Fibroblast of skin of back (primary cell): ENCODE measurements around the gene HAO1. TPM values are rescaled to one million over a fixed set of nuclear protein-coding genes. Genes with fewer than 3 reads are reported as not detected.
"Not testable (repeated sequence)": the region's sequence is repeated elsewhere in the genome, so short reads cannot be mapped to it uniquely, and the experiment has no call there.

Source experiments
- DNase-seq: peaks from one replicate; pipeline ENCODE4 v3.0.0-alpha.2; 2013
- polyA plus RNA-seq, 2 experiments: library from polyadenylated mRNA; unstranded; fragments of 120-200 nt; gene quantifications; one replicate each; pipeline ENCODE4 v1.2.1, GENCODE V29; 2013; ENCODE audit not compliant: insufficient read length in 2 of 2

HAO1 gene
- not detected for polyA plus RNA-seq (2013, experiment 1 of 2; ENCODE audit: insufficient read length)
- polyA plus RNA-seq (2013, experiment 2 of 2; ENCODE audit: insufficient read length), result not detected

DNA sequence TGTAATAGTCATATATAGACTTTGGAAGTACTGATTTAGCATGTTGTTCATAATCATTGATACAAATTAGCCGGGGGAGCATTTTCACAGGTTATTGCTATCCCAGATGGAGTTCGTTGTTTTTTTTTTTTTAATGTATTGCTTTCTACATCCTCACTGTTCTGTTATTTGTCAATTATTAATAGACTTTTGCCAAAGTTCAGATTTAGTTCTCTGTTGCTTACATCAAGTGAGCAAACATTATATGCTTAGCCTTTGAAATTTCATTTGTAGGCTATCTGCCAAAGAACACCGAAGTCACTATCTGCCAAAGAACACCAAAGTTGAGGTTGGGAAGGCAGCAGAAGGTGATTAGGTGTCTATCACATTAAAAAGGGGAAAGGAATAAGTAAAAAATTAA, at the start of gene HAO1:
Gene HAO1, minus strand, starts transcription at position 118 of the 400 bp plus-strand sequence. Its CDS starts 36 bp downstream, at position 82.
- DNase-seq, result no peak

DNA sequence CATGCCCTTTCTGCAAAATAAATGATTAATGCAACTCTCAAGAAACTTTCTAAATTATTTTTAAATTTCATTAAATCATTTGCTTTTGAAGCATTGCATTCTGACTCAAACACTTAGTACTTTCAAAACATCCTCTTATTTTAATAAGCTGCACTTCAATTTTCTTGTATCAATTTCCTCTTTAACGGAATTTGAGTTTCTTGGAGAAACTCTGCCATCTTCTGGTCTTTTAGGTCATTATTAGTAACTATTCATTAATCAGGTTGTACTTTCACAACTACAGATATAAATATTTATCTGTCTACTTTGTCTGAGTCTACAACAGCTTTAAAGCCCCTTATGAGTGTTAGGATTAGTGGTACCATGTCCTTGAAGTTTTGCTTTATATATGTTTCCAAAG, 49.1 kb upstream of the HAO1 start:
- DNase-seq, result no peak

DNA sequence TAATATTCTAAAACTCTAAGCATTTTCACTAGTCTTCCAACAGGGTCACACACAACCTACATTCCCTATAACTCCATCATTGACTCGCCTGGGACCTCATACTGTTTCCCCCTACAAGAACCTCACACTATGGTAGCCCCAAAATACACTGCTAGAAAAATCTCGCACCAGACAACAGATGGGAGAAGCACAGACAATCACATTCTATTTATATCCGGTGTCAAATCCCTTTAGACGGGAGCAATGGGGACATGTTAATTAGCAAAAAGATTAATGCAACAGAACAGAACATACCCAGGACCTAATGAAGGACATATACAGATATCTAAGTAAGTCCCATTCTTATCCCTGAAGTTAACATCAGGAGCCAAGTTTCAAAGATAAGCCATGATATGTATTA, 45.7 kb upstream of the HAO1 start:
- no peak for DNase-seq

DNA sequence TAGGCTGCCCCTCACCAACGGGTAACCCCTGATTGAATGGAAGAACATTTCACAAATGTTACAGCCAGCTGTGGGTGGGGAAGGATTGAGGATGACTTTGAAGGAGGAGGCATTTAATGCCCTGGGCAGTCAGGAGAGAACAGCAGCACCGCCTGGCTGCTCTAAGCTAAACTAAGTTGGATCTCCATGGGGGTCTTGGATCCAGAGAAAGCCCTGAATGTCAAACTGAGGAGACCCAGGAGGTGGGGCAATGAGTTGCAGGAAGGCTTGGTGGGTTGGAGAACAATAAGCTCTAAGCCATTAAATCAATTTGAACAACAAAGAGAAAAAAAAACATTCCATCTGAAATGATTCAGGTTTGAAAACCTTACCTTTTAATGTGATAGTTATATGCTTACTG, 43.9 kb upstream of the HAO1 start:
- DNase-seq, result no peak

DNA sequence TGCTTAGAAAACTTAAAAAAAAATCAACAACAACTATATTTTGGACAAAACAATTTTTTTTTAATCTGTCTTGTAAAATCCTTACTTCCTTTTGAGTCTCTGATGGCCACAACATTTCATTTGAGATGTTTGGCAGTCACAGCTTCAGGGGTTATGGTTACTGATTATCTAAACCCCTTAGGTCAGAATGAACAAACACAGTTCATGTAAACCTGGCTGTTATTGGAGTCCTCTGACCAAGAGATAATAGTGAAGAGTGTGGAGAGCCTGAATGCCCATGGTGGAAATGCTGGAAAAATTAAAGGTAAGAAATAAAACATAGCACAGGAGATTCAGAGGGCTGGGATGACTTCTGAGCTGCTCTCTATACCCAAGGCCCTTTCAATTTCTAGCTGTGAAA, 41.1 kb upstream of the HAO1 start:
- DNase-seq, result no peak

DNA sequence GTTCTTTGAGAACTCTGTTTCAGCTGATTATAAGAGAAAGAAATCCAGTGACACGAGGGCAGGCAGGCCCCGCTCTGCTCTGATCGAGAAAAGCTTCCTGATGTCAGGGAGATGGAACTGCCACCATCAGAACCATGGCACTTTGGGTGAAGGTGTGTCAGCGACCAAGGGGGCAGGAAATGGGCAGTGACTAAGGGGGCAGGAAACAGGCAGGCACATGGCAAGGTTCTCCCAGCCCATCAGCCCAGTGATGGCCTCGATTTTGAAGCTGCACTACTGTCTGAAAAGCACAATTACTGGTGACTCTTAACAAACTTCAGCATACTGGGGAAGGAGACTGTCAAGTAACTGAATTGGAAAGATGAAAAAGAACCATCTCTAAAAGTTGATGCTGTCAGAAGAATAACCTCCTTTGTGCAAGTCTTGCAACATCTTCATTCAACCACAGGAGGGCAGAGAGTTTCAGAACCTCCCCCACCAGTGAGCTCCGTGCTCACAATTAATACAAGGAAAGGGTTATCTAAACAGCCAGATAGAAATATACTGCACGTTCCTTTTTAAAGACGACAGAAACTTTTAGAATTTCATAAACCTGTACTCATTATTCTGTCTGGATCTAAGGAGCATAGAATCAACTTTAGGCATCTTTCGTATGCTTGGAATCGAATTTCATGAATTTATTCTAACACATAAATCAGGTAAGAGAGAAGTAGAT, 40.2 kb upstream of the HAO1 start:
- peak; percentile 37 for DNase-seq

DNA sequence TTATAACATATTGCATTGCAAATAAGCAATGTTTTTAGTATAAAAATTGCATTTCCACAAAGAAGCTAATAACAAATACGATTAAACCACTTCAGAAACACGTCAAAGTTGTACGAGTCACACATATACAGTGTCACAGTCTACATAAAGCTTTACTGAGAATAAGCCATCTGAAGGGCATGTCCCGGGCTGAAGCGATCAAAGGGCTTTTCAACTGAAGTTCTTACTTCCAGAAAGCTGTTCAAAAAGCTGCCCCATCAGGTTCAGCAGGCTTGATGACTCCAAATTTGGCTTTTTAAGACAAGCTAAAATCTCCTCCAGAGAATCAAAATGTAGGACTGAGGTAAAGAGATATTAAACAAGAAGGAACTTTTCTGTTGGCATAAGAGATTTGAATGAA, 37.5 kb upstream of the HAO1 start:
- DNase-seq, result no peak

DNA sequence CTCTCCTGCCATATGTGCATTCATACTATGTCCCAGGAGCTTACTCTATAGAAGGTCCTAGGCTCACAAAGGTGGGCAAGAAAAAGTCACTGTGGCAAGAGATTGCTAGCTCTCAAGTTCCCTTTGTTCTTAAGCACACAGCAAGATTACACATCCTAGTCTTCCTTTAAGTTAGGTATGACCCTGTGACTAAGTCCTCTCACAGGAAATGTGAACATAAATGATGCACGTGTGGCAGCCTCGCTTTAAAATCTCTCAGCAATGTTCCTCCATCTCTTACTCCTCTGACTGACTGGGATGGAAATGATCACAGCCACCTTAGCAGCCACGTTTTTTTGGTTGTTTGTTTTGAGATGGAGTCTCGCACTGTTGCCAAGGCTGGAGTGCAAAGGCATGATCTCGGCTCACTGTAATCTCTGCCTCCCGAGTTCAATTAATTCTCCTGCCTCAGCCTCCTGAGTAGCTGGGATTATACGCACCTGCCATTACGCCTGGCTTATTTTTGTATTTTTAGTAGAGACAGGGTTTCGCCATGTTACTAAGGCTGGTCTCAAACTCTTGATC, 35.7 kb upstream of the HAO1 start:
- DNase-seq, result no peak

DNA sequence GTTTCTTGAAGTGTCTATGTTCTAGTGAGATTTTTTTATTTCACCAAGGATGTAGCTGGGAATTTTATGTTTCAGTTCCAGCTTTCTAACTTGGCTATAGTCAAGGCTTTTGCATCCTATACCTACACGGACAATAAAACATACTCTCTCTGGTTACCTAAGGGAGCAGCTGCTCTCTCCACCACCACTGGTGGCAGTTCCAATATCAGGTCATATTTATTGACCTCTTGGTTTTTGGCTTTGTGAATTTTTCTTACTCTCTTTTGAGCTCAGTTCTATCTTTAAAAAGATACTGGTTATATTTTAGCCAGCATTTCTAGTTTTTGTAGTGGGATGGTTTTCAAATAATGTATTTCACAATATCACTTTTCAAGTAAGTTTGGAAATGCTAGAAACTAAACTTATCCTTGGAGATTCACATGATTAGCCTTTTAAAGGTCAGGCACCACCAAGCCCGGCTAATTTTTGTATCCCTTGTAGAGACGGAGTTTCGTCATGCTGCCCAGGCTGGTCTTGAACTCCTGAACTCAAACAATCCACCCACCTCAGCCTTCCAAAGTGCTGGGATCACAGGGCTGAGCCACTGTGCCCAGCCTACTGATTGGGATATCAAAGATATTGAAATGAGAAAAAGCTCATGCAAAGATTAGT, 34.7 kb upstream of the HAO1 start:
- DNase-seq, result no peak

DNA sequence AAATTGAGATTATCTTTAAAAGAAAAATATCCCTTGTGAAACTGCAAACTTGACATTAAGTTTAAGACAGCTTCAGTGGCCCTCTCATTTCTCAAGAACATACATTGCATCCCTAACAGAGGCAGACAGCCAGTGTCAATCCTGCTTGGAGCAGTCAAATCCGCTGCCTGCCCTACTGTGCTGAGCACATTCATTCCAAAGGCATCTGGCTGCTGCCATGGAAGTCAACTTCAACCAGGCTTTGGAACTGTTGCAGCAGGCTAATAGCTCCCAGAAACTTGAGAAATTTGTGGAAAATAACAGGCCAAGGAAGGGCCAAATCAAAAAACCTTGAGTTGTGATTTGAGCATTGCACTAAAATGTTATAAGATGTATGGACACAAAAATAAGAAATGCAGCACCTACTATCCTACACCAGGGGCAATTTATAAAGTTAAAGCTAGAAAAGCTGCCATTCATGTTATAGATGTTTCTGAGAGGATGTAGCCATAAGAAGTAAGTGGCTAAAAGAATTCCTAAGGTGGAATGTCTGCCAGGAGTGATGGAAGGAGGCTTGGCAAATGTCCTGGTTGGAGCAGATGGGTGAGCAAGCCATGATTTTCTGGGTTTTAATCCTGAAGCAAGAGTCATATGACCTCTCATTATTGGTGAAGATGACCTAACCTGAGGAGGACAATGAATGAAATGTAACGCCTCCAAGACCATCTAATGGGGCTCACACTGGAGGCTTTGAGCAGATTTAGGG, 31.4 kb upstream of the HAO1 start:
- DNase-seq, result no peak

DNA sequence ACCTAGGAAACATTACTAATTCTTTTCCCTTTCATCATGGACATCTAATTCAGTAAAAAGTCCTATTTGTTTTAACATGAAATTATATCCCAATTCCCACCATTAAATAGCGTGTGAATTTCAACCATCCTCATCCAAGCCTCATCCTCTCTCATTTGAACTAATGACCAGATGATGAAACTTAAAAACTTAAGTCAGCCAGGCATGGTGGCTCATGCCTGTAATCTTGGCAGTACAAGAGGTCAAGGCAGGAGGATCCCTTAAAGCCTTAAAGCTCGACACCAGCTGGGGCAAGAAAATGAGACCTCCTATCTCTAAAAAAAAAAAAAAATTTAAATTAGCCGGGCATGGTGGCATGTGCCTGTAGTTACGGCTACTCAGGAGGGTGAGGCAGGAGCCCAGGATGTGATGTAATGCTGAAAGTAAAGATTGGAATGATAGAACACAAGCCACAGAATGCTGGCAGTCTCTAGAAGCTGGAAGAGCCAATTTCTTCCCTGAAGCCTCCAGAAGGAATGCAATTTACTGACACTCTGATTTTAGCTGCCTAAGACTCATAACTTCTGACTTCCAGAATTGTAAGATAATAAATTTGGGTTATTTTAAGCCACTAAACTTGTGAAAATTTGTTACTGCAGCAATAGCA, 27.1 kb upstream of the HAO1 start:
- peak; percentile 49 for DNase-seq

DNA sequence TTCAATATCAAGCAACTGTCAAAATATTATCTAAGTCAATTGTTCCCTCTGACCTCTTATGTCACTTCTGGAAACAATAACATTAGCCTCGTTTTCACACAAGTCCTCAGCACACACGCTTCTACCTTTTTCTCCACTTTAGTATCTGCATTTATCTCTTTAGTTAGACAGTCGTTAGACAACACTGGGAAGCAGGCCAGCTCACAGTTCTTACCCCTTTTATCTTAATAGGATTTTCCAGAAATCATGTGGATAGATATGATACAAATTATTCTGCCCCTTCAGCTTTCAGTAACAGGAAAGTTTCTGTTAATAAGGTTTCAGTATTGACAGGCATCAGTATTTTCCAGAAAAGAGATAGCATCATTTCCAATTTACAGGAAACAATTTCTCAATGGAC, 25.9 kb upstream of the HAO1 start:
- no peak for DNase-seq

DNA sequence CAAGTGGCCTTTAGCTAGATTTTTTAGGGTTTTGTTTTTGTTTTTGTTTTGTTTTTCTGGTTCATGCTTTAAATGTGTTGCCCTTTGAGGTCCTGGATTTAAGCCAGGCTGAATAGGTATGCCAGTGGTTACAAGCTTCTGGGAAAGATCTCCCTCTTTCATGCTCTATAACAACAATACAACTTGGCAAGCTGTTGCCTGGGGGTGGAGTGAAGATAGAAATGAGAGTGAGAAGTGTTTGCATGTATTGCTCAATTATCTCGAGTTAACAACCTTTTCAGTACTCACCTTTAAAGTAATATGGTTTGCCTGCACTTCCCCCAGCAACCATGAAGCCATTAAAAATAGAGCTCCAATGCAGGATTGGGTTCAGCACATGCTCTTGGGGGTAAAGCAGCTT, 19.2 kb upstream of the HAO1 start:
- no peak for DNase-seq

DNA sequence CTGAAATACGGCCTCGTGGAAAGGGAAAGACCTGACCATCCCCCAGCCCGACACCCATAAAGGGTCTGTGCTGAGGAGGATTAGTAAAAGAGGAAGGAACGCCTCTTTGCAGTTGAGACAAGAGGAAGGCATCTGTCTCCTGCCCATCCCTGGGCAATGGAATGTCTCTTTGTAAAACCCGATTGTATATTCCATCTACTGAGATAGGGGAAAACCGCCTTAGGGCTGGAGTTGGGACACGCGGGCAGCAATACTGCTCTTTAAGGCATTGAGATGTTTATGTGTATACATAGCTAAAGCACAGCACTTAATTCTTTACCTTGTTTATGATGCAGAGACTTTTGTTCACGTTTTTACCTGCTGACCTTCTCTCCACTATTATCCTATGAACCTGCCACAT, 16.3 kb upstream of the HAO1 start:
- DNase-seq, result not testable (repeated sequence)

DNA sequence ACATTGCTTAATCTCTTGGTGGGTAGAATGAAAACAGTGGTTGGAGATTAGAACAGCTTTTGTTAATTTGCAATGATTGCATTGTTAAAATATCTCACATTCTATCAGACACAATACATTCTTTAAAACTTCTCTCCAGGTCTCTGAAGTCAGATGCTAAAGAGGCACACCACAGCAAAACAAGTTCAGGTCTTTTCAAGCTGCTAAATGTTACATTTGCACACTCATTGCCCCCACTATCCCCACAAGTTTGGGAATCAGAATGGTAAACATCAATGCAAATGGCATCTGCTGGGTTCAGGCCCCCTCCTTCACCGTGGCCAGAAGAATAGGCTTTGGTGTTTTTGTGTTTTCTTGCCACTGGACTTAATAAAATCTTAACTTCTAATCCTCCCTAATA, 10.1 kb upstream of the HAO1 start:
- DNase-seq, result no peak

DNA sequence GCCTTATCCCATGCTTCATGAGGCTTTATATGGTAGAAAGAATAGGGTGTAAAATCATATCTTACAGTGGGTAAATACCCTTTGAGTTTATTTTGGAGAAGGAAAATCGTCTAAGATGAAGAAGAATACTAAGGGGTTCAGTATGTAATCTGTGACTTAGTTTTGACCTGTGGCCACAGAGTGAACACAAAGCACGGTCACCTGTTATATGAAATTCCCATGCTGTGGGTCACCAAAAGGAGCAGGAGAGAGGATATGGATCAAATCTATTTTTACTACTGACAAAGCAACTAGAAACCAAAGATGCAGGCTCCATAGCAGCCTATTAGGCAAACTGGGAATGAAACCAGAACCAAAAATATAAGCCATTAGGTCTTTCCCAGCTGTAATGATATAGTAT, 3.6 kb upstream of the HAO1 start:
- DNase-seq, result no peak

DNA sequence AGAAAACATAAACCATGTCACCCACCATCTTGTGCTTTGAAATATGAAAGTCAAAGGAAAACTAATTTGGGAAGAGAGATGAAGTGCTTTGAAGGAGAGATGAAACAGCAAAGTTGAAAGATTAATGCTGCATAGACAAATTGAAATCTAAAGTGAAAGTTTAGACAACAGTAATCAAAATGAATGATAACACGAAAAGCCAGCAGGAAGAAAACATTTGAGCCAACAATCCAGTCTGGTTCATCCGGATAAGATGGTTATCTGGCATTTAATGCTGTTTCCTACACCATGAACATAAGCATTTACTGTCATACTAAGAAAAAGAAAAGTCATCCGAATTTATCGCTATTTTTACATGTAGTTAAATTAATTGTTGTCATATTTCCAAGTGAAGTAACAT, 595 bp downstream of the HAO1 start:
- DNase-seq, result no peak

DNA sequence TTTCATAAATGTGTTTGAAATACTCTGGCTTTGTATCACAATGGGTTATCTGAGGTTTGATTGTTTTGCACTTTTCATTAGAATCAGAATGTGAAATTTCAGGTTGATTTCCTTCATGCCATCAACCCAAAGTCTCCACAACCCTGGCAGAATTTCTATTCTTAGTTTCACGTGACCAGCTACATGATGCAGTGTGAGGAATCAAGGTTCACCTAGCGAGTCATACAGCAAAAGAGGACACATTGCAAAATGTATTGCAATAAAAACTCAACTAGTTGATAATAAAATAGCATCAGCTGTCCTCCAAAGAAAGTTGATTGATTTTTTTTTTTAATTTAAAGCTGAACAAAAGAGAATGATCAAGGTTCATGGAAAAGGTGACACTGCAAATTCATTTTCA, 2.2 kb downstream of the HAO1 start:
- no peak for DNase-seq

DNA sequence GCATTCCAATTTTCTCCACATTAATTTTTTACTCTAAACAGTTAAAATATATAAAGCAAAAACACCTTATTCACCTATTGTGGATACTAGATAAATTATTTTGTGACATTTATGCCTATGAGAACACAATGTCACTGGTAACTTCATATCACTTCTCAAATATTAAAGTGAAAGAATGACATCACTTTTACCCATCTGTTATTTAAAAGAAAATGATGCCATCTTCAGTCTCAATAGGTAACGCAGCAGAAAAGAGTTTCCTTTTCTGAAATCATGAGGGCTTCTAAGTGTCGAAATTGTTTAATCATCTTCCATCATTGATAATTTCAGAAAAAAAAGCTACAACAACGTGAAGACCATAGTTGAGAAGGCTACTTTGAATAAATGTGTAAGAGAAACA, 2.9 kb downstream of the HAO1 start:
- DNase-seq, result no peak

DNA sequence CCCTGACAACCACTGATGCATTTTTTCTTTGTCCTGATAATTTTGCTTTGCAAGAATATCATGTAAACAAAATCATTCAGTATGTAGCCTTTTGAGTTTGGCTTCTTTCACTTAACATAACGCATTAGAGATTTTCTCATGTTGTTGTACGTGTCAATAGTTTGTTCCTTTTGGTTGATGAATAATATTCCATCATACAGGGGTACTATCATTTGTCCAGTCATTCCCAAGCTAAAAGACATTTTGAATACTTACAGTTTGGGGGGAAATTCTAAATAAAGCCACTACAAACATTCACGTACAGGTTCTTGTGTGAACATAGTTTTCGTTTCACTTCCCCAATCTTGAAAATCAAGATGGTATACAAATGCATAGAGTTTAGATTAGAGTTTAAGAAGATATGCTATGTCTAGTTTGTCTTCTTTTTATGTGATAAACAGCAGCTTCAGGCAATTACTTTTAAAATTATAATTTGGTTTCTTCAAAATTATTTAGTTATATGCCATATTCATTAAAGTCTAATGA, 5.2 kb downstream of the HAO1 start:
- DNase-seq, result no peak

DNA sequence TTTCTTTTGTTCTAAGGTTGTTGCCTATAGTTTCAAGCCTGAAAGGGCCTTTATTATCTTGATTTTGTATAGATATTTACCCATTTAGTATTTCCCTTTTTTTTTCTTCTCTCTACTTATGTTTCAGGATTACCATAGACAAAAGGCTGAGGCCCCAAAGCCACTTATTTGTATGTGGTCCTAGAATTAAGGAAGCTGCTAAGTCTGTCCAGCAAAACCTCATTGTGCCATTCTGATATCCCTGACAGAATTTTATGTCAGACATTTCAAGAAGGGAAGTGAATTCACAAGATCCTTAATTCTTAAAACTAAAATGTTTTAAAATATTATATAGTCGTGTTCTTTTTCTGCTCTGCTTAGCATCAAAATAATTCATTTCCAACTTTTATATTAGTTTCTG, 6.9 kb downstream of the HAO1 start:
- DNase-seq, result no peak

DNA sequence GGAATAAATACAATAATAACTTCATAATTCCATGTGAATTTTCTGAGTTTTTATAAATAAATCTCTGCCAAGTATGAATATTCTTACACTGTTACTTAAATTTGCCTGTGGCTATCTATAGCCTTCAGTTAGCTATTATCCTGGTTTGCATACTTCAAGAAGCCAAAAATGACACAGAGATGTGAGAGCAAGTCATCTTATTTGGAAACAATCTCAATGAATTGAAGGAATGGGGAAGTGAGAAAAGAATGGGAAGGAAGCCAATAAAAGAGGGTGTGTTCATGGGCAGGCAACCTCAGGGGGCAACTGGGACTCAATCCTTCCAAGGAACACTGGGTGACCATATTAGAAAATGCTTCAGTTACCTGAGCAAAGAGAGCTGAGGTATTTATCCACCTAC, 9.9 kb downstream of the HAO1 start:
- peak; percentile 13 for DNase-seq

DNA sequence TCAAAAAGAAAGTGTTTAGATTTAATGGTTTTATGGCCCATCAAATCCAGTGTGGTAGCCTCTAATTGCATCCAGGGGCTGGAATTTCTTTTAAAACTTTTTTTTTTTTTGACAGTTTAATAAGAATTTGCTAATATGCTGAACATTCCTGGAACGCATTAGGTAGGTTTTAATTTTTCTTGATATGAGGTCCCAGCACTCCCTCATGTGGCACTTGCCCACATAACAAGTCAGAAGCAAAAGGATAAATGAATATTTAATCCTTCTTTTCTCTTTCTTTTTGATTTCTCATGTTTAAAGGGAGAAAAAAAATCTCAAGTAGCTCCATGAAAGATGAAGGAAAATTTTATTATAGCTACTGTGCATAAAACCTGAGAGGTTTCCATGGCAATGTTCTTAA, 13.5 kb downstream of the HAO1 start:
- DNase-seq, result peak; percentile 37
